Immature natural killer cell (primary cell): ENCODE measurements around the gene MZF1. TPM values are rescaled to one million over a fixed set of nuclear protein-coding genes. Genes with fewer than 3 reads are reported as not detected.

Experiments
- DNase-seq, 3 donors: peaks; one replicate each; pipeline ENCODE4 v3.0.0; 2022; ENCODE audit warnings: mixed read lengths in 1 of 3
- H3K27ac Mint-ChIP-seq, 6 donors: one replicate each; pipeline ENCODE4 v1.8.0; 2020; ENCODE audit warnings: mixed read lengths in 6 of 6, mild to moderate bottlenecking in 5 of 6, inconsistent platforms in 4 of 6, moderate library complexity in 3 of 6
- H3K27me3 Mint-ChIP-seq, 3 donors: one replicate each; pipeline ENCODE4 v1.8.0; 2020 to 2021; ENCODE audit warnings: low read depth in 3 of 3, mild to moderate bottlenecking in 3 of 3, mixed read lengths in 3 of 3, moderate library complexity in 3 of 3, inconsistent platforms in 1 of 3
- H3K36me3 Mint-ChIP-seq, 3 donors: one replicate each; pipeline ENCODE4 v1.8.0; 2020; ENCODE audit warnings: mixed read lengths in 3 of 3, inconsistent platforms in 2 of 3, mild to moderate bottlenecking in 2 of 3
- H3K4me1 Mint-ChIP-seq, 2 donors: one replicate each; pipeline ENCODE4 v1.8.0; 2020; ENCODE audit warnings: inconsistent platforms in 2 of 2, mild to moderate bottlenecking in 2 of 2, mixed read lengths in 2 of 2, moderate library complexity in 1 of 2
- H3K4me3 Mint-ChIP-seq, 5 donors: one replicate each; pipeline ENCODE4 v1.8.0; 2020; ENCODE audit warnings: mild to moderate bottlenecking in 5 of 5, mixed read lengths in 5 of 5, inconsistent platforms in 3 of 5, moderate library complexity in 3 of 5
- H3K9me3 Mint-ChIP-seq, 6 donors: one replicate each; pipeline ENCODE4 v1.8.0; 2020; ENCODE audit warnings: mild to moderate bottlenecking in 6 of 6, mixed read lengths in 6 of 6, inconsistent platforms in 4 of 6, moderate library complexity in 3 of 6
- polyA plus RNA-seq, 3 donors: library from polyadenylated mRNA; unstranded; fragments of 300-500 nt; fragmentation: Illumina TruSeq; gene quantifications; one replicate each; pipeline ENCODE4 v1.2.3, GENCODE V29; 2021

The MZF1 gene
- polyA plus RNA-seq, 3 donors from 2014 or later: 3.2 to 10.4 (median 7.1) TPM

DNA sequence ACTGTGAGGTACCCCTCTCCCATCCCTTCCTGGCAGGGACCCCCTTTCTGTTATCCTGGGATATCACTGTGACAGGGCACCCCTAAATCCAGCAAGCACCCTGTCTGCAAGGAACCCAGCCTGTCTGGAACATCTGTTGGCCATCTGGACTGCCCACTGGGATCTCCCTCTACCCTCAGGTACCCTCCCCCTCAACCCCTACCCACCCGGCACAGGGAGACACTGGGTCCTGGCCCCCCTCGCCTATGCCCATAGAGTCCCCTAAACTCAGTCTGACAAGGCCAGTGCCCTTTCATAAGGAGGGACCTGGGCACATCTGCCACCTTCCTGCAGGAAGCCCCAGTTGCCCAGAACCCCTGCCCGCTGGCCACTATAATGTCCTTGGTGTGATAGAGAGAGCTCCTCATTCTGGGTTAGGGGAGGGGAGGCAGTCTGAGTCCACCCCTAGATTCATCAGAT is 58.5 kb downstream of the MZF1 start:
- H3K36me3 Mint-ChIP-seq: peaks cover 0 to 5% (median 4%) of the 10 kb centered on the region in 3 donors
- peak overlapping the region in 5 of 6 donors; percentile 40 to 79 (median 62) for H3K27ac Mint-ChIP-seq
- peak overlapping the region; percentile 54 to 83 (median 81) for H3K4me3 Mint-ChIP-seq
- H3K4me1 Mint-ChIP-seq: peaks cover 23 to 35% of the 10 kb centered on the region in 2 donors
- no peaks in the 10 kb centered on the region for H3K9me3 Mint-ChIP-seq
- H3K27me3 Mint-ChIP-seq: peaks cover 4 to 14% (median 9%) of the 10 kb centered on the region in 3 donors
- DNase-seq: no peak

DNA sequence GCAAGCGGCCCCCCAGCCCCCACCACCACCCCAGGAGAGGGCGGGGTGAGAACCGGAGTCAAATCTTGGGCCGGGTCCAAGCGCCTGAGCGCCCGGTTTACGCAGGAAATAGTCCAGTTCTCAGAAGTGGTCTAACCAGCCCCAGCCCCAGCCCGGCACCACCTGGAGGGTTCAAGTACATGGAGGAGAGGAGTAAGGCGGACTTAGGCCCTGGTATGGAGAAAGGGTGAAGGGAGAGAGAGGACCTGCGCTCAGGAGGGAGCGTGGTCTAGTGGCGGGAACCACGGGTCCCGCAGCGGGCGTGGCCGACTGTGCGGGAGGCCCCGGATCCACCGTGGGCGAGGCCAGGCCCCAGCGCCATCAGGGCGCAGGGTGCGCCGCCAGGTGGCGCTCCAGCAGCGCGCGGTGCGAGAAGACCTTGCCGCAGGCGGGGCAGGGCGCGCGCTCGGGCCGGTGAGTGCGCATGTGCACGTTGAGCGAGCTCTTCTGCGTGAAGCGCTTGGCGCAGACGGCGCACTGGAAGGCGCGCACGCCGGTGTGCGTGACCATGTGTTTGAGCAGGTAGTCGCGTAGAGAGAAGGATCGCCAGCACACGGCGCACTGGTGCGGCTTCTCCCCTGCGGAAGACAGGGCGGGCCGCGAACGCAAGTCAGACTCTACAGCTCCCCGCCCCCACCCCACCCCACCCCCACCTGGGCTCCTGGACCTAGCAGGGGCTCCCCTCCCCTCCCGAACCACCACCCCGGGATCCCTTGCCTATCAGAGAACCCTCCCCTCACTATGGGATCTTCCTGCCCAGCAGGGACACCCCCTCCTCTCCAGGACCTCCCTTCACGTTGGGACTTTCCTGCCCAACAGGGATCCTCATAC is 59.2 kb downstream of the MZF1 start:
- peak overlapping the region; percentile 46 to 79 (median 65) for H3K27ac Mint-ChIP-seq
- peaks cover 0 to 5% (median 3%) of the 10 kb centered on the region in 3 donors for H3K36me3 Mint-ChIP-seq
- peaks cover 0 to 8% (median 3%) of the 10 kb centered on the region in 3 donors for H3K27me3 Mint-ChIP-seq
- H3K9me3 Mint-ChIP-seq: no peaks in the 10 kb centered on the region
- peak; percentile 87 to 91 (median 91) for DNase-seq
- peaks cover 17 to 28% of the 10 kb centered on the region in 2 donors for H3K4me1 Mint-ChIP-seq
- peak overlapping the region; percentile 76 to 83 (median 81) for H3K4me3 Mint-ChIP-seq

DNA sequence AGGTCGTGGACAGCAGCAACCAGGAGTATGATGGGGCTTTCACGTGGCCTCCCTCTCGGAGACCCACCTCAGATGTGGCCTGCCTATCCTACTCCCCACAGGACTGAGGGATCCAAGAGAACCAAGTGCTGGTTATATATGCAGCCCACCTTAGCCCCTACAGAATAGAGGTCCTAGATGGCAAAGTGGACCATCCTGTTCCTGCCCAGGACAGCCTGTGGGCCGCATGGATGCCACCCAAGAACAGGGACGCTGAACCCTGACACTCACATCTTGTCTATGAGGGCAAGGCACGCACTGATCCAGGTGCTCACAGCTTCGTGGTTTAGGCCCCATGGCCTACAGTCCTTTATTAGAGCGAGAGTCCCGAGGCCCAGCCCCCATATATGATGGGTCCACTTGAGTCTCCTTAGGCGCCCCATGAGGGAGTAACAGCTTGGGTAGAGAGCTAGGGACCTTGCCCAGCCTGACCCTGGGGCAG is 59.9 kb downstream of the MZF1 start:
- peaks cover 10 to 22% of the 10 kb centered on the region in 2 donors for H3K4me1 Mint-ChIP-seq
- no peak for DNase-seq
- H3K4me3 Mint-ChIP-seq: peak overlapping the region in 1 of 5 donors; percentile 17
- no peak overlapping the region for H3K27ac Mint-ChIP-seq
- H3K9me3 Mint-ChIP-seq: no peaks in the 10 kb centered on the region
- H3K27me3 Mint-ChIP-seq: peaks cover 0 to 8% (median 3%) of the 10 kb centered on the region in 3 donors
- H3K36me3 Mint-ChIP-seq: peaks cover 0 to 5% (median 0%) of the 10 kb centered on the region in 3 donors

Other genes starting within 250 kb of the MZF1 start
- gene ZSCAN22, start 246.3 kb downstream of the MZF1 start, polyA plus RNA-seq: 1 to 10 TPM in 2 of 3 donors, under 1 TPM in 1; 0.90 to 3.0 (median 2.1) TPM
- gene A1BG, start 219.8 kb downstream of the MZF1 start, polyA plus RNA-seq: 10 to 100 TPM; 14.4 to 33.4 (median 32.4) TPM
- under 1 TPM; 0.40 to 0.91 (median 0.62) TPM for gene ZNF497, start 210.6 kb downstream of the MZF1 start, polyA plus RNA-seq
- gene ZNF837, start 192.3 kb downstream of the MZF1 start, polyA plus RNA-seq: 1 to 10 TPM; 1.2 to 3.6 (median 1.4) TPM
- gene RPS5, start 186.1 kb downstream of the MZF1 start, polyA plus RNA-seq: 1,000 to 10,000 TPM in 1 of 3 donors, 100 to 1,000 TPM in 2; 558 to 1,355 (median 731) TPM
- gene RNF225, start 177.7 kb downstream of the MZF1 start, polyA plus RNA-seq: not detected
- 10 to 100 TPM in 1 of 3 donors, 1 to 10 TPM in 2; 3.4 to 12.2 (median 4.4) TPM for gene ZNF584, start 164.7 kb downstream of the MZF1 start, polyA plus RNA-seq
- 1 to 10 TPM in 1 of 3 donors, under 1 TPM in 1, not detected in 1; 0.60 to 1.2 TPM for gene ZNF132, start 133.2 kb downstream of the MZF1 start, polyA plus RNA-seq
- gene ZNF324B, start 121.7 kb downstream of the MZF1 start, polyA plus RNA-seq: 1 to 10 TPM in 2 of 3 donors, not detected in 1; 1.1 to 2.0 TPM
- gene ZNF324, start 106.3 kb downstream of the MZF1 start, polyA plus RNA-seq: 10 to 100 TPM in 2 of 3 donors, 1 to 10 TPM in 1; 5.8 to 13.8 (median 11.4) TPM
- gene ZNF446, start 97.0 kb downstream of the MZF1 start, polyA plus RNA-seq: 1 to 10 TPM; 2.3 to 3.6 (median 2.5) TPM
- 10 to 100 TPM in 2 of 3 donors, 1 to 10 TPM in 1; 7.6 to 23.7 (median 14.8) TPM for gene SLC27A5, start 61.3 kb downstream of the MZF1 start, polyA plus RNA-seq
- gene ZBTB45, start 53.5 kb downstream of the MZF1 start, polyA plus RNA-seq: 1 to 10 TPM; 2.8 to 7.2 (median 3.4) TPM
- 10 to 100 TPM; 34.3 to 36.3 (median 35.7) TPM for gene TRIM28, start 29.3 kb downstream of the MZF1 start, polyA plus RNA-seq
- 100 to 1,000 TPM; 210 to 265 (median 231) TPM for gene CHMP2A, start 18.2 kb downstream of the MZF1 start, polyA plus RNA-seq
- gene UBE2M, start 14.7 kb downstream of the MZF1 start, polyA plus RNA-seq: 10 to 100 TPM; 10.8 to 18.5 (median 15.5) TPM